Endothelial cell of hepatic sinusoid (primary cell): ENCODE results near the gene OR52E5.

Experiments
- in situ Hi-C: cut with HindIII; loops from 2 replicates; pipeline ENCODE4 v1.10.0; 2017; ENCODE audit warnings: low sequenced_read_pairs

The OR52E5 gene

DNA sequence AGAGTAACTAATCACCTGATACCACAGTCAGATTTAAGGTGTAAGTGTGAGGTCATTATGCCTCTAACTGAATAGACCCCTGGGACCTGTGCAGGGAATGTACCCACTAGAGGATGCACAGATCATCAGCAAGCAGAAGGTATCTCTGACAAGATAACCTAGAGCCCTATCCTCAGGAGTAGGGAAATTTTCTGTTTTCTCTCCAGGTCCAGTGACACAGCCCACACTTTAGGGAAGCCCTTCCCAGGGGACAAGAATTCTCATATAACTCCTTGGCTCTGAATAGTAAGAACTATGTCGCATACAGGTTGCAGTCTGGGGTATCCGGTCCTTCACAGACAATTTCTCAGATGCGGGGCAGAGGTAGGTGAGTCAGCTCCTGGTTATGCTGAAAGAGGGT is at the start of gene OR52E5:
TSS of gene OR52E5 (plus strand) at position 301 of the 400 bp plus-strand sequence. CDS start 7,569 bp downstream, outside the sequence.
- in situ Hi-C loops, result no loop called here

DNA sequence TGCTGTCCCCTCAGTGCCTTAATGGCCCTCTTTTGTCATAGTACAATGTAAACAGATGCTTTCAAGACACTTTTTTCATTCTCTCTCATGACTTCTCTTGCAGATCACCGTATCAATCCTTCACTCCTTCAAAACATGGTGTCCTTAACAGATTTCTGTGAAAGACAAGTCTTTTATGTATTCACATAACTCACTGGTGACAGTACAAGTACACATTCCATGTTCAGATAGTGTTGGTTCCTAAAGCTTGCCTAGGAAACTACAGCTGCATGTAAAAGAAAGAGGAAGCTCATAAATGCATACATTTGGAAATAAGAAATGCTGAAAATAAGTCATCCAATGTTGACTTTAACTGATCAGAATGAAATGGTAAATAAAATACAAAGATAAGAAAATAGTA is 46.3 kb upstream of the OR52E5 start:
- in situ Hi-C loops, result no loop called here

DNA sequence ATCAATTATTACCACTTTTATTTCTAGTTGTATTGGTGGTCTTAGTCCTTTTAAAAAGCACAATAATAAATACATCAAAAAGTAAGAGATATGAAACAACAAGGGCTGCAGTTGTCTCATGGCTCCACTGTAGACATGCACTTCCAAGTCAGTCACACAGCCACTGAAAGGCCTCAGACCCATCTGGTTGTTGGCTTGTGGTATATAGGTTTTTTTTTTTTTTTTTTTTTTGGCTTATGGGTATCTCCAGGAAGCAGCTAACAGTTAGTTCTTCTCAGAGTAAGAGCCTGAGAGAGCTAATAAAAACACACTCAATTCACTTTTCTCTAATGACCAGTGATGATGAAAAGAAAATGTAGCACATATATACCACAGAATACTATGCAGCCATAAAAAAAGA is 45.3 kb upstream of the OR52E5 start:
- in situ Hi-C loops, result no loop called here

DNA sequence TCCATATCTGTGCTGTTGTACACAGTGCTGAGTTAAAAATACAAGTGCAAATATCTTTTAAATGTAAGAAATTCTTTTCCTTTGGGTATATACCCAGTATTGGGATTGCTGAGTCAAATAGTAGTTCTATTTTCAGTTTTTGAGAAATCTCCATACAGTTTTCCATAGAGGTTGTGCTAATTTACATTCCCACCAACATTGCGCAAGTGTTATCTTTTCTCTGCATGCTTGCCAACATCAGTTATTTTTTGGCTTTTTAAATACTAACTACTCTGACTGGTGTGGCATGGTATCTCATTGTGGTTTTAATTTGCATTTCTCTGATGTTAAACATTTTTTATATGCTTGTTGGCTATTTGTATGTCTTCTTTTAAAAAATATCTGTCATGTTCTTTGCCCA is 42.0 kb upstream of the OR52E5 start:
- in situ Hi-C loops, result no loop called here

DNA sequence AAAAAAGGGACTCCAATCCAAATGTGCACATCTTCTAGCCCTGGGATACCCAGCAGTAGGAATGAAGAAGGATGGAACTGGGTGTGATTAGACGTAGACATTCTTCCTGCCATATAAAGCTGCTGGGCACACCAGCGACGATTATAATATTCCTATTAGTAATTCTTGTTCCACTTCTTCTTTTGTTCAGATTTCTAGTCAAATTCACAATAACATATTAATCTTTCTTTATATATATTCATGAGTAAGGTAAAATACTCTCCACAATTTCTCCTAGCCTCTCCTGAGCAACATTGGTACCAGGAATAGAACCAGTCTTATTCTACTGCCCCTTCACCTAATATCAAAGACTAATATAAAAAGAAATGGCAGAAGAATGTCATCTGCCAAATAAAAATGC is 35.4 kb upstream of the OR52E5 start, which contains the start of gene OR52E8:
TSS of gene OR52E8 (minus strand) at position 101 of the 400 bp plus-strand sequence. CDS start at position 101, 0 bp downstream.
- in situ Hi-C loops, result no loop called here

DNA sequence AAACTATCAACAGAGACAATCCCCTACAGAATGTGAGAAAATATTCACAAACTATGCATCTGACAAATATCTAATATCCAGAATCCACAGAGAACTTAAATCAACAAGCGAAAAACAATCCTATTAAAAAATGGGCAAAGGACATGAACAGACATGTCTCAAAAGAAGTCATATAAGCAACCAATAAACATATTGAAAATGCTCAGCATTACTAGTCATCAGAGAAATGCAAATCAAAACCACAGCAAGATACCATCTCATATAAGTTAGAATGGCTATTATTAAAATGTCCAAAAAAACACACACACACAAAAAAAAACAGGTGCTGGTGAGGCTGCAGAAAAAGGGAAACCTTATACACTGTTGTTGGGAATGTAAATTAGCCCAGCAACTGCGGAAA is 27.2 kb upstream of the OR52E5 start:
- in situ Hi-C loops, result no loop called here

DNA sequence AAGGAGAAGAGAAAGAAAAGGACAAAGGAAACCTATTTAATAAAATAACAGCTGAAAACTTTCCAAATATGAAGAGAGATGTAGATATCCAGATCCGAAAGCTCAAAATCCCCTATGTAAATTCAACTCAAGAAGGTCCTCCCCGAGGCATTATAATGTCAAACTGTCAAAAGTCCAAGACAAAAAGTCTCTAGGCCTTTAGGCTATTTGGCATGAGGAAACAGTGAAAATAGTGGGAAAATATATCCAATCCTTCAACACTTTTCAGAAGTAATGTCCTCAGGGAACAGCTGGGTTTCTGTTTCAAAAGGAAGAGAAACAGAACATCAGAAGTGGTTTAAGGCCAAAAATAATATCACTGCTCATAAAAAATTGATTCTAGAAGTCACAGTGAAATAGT is 14.4 kb upstream of the OR52E5 start:
- in situ Hi-C loops, result no loop called here

DNA sequence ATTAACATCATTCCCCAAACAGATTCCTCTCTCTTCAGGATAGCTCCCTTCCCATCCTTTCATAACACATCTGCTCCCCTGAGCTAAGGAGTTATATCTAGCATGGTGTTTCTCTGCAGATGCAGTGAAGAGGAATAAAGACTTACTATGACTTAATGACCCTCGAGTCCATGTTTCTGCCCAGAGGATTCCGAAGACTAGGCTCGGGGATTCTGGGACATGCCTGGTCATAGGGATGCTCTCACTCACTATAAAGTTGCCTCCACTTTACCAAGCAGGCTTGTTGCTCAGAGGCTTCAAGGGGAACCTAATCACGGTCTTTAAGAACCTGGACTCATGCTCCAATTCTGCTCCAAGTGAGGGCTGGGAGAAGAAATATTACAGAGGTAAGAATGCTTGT is 12.7 kb upstream of the OR52E5 start, which contains the start of gene OR52E4:
TSS of gene OR52E4 (plus strand) at position 301 of the 400 bp plus-strand sequence. CDS start 3,664 bp downstream, outside the sequence.
- in situ Hi-C loops, result no loop called here

DNA sequence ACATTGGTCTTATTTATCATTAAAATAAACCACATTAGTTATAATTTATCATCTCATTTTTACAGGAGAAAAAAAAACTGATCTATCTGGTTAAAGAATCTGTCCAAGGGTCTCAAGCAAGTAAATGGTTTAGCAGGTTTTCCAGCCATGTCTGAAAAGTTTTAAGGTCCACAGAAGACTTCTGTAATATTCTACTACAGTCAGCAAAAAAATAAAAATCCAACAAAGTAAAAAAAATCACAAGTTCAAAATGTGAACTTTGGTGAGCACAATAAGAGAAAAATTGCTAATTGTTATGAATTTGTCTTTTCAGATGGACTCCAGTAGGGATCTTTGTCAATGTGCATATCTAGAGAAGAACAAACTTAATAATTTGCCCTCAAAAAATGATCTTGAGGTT is 11.3 kb upstream of the OR52E5 start:
- in situ Hi-C loops, result no loop called here

DNA sequence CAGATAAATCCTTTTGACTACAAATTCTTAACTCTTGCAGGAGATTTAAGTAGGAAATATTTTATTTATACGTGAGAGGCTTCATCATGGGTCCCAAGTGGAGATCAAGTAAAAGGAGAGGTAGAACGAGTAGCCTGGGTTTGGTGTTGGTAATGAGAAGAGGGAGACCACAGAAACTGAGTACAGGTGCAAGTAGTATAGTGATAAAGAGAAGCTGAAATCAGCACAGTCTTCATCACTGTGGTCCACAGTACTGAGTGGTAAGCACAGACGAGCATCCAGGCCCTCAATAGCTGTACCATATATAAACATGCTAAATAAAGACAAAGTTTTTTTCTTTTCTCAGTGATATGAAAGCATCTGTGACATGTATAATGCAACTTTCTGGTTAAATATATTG is 5.8 kb upstream of the OR52E5 start:
- in situ Hi-C loops, result no loop called here

DNA sequence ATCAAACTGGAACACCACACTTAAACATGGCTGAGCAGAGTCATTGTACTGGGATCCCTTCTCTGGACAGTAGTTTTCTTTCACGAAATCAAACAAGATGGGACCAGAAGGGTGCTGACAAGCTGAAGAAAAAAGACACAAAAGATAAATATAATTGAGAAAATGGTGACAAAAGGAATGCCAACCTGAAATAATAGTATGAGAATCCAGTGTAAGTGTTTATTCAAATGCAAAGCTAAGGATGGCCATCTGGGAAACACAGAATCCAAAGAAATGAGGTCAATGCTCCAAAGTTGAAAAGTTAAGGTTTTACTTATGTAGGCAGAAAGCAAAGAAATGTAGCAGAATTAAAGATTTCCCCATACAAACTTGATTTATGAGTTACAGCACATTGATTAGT is 5.3 kb upstream of the OR52E5 start:
- in situ Hi-C loops, result no loop called here

DNA sequence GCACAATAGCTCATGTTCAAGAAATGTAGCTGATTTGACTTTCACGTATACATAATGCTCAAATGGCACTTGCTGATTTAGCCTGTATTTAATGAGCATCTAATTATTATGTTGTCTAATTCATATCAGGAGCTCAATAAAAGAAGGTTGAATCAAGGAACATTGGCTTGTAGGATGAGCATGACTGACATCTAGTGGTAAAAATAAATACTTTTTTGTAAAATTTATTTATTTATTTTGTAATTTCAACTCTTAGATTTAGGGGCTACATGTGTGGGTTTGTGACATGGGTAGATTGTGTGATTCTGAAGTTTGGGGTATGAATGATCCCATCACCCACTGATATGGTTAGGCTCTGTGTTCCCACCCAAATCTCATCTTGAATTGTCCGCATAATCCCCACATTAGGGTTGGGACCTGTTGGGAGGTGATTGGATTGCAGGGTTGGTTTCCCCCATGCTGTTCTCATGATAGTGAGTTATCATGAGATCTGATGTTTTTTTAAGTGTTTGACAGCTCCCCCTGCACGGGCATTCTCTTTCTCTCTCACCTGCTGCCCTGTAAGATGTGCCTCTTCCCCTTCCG is 1.7 kb upstream of the OR52E5 start:
- in situ Hi-C loops, result no loop called here

DNA sequence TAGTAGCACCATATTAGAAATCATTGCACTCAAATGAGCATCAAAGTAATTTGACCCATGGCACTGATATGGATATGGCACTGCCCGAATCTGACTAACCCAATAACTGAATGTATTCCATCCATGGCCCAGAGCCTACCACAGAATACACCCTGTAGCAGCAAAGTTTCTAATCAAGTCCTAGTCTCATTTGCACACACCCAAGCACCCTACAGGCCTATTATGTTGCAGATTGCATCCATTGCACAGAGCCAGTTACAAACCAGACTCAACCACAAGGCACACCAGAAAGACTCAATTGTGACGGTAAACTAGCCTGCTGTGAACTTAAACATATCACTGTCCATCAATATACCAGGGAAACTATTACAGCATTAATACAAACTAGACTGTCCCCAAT is 6.5 kb downstream of the OR52E5 start:
- in situ Hi-C loops, result no loop called here

DNA sequence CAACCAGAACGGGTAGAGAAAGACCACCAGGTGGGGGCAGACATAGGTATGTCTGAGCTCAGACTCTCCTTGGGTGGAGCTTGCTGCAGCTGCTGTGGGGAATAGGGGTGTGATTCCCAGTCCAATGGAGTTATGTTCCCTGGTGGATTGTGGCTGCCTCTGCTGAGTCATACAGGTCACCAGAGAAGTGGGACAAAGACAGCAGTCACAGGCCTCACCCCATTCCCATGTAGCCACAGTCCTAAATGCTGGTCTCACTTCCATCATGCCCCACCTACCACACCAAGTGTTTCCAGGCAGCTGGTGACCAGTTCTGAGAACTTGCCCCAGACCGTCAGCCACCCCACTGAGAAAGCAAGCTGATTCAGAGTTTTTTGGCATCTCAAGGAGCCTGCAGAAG is 17.5 kb downstream of the OR52E5 start:
- in situ Hi-C loops, result loop anchor here (5.0 kb wide), 1 partner anchor 48 kb away; no protein-coding TSS in a partner anchor

DNA sequence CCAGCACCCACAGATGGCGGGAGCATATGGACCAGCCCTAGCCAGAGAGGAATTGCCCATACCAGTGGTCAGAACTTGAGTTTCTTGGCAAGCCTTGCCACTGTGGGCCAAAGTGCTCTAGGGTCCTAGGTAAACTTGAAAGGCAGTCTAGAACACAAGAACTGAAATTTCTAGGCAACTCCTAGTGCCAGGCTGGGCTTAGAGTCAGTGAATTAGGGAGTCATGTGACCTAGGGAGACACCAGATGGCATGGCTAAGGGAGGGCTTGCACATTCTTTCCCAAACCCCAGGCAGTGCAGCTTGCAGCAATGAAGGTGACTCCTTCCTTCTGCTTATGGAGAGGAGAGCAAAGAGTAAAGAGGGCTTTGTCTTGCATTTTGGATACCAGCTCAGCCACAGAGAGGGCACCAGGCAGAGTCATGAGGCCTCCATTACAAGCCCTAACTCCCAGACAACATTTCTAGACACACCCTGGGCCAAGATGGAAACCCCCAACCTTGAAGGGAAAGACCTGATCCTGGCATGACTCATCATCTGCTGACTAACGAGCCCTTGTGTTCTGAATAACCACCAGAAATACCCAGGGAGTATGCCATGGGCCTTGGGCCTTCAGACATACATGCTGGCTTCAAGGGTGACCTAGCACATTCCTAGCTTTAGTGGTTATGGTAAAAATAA is 29.9 kb downstream of the OR52E5 start:
- in situ Hi-C loops, result no loop called here

DNA sequence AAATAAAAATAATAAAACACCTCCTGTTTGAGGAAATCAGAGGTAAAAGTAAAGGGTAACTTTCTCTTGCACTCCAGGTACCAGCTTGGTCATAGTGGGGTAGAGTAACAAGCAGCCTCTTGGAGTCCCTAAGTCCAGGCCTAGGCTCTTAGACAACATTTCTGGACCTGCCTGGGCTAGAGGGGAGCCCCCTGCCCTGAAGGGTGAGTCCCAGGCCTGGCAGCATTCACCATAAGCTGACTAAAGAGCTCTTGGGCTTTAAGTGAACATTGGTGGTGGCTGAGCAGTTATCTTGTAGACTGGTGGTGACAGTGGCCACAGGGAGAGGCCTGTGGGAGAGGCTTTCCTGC is 30.4 kb downstream of the OR52E5 start:
- in situ Hi-C loops, result no loop called here

DNA sequence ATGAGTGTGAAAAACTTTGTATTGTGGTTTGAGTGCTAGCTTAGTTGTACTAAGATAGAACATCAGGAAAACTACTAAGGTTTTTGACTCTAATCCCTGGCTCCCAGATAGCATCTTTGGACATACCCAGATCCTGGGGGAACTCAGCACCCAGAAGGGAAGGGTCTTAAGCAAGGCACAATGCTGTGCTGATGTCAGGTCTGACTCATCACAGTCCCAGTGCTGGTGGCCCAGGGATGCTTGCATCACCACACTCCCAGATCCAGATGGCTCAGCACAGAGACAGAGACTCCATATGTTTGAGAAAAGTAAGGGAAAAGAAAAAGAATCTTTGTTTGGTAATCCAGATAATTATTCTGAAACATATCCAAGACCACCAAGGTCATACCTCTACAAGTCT is 30.8 kb downstream of the OR52E5 start:
- in situ Hi-C loops, result no loop called here

DNA sequence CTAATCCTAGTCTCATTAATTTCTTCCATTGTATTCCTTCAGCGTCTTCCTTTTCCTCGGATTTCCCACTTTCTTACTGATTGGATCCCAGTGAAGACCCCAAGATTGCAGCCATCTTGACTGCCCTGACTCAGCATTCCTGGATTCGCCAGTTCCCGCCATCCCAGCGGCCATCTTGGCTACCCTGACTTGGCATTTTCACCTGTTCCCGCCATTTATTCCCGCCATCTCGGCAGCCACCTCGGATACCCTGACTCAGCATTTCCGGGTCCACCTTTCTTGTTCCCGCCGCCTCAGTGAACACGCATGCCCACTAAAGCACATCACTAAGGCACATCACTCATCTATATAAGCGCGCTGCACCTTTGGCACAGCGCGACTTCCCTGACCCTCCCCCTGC is 35.3 kb downstream of the OR52E5 start:
- in situ Hi-C loops, result no loop called here

DNA sequence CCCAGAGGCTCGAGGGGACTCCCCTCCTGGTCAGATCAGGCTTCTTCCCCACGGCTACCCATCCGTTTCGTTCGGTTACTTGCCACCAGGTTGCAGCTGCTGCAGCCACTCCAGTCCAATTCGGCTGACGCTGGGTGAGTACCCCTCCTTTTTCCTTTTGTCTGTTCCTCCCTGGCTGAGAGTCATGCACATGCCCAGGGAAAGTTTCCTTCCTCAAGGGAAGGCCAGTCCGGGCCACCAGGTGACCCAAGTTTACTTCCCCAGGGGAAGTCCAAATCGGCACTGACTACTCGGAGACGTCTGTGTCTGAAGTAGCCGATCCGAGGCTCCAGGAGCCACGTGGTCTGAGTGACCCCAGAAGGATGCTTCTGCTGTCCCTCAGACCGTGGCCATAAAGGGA is 35.8 kb downstream of the OR52E5 start:
- in situ Hi-C loops, result no loop called here

DNA sequence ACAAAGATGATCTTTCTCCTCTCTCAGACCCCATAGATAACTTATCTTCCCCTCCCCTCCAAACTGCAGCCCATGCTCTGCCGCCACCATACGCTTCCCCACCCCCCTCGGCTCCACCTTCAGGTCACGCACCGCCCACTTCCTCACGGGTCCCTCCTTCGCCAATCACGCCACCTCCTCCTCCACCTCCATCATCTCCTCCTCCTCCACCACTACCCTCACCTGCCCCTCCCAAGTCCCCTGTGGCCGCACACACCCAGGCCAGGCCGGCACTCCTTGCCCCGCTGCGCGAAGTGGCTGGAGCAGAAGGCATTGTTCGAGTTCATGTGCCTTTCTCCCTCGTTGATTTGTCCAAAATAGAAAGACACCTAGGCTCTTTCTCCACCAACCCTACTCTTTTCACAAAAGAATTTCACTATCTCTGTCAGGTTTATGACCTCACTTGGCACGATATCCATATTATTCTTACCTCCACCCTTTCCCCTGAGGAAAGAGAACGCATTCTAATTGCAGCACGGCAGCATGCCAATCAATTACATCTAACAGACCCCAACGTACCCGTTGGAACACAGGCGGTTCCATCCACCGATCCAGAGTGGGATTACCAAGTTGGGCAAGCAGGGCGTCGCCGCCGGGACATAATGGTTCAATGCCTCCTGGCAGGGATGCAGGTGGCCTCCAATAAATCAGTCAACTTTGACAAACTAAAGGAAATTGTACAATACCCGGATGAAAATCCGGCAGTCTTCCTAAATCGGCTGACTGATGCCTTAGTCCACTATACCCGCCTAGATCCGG is 36.8 kb downstream of the OR52E5 start:
- in situ Hi-C loops, result no loop called here

DNA sequence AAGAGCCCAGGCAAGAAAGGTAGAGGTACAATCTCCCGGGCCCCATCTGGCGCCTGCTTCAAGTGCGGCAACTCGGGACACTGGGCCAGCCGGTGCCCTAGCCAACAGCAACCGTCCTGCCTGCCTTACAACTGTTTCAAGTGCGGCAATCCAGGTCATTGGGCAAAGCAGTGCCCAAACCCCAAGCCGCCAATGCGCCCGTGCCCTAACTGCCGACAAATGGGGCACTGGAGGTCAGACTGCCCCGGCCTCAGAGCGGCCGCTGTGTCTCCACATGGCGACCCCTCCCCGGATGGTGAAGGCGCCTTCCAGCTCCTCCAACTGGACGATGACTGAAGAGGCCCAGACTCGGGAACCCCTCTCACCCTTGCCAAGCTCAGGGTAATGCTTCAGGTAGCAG is 37.6 kb downstream of the OR52E5 start:
- in situ Hi-C loops, result no loop called here

DNA sequence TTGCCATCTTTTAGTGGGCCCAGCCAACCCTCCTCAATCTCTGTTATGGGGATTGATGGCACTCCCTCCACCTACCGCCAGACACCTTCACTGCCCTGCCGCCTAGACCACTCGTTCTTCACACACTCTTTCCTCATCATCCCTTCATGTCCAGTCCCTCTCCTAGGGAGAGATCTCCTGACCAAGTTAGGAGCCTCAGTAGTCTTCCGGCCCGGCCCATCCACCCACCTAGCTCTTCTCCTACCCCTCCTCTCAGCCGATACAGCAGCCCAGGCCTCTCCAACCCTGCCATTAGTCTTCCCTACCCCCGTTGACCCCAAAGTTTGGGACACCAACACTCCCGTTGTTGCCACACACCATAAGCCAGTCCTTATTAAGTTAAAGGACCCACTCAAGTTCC is 38.1 kb downstream of the OR52E5 start:
- in situ Hi-C loops, result no loop called here
